Globus pallidus (tissue), 1 donor: Measurements from ENCODE around the gene ATP2A3.
A peak's percentile ranks its signal among the peaks of the same experiment; 100 is the strongest.

Source experiments
- DNase-seq: peaks from one replicate; pipeline ENCODE4 v3.0.0-alpha.2; 2015; ENCODE audit warnings: low spot score

Gene ATP2A3

GRCh38 chr17:3964203-3965117 lies at the start of gene ATP2A3:
Gene ATP2A3 (minus strand): TSS chr17:3964437. CDS start chr17:3964291, 146 bp downstream.
- no peak for DNase-seq

GRCh38 chr17:4010754-4011153 lies 46.5 kb upstream of the ATP2A3 start:
- no peak for DNase-seq

DNA sequence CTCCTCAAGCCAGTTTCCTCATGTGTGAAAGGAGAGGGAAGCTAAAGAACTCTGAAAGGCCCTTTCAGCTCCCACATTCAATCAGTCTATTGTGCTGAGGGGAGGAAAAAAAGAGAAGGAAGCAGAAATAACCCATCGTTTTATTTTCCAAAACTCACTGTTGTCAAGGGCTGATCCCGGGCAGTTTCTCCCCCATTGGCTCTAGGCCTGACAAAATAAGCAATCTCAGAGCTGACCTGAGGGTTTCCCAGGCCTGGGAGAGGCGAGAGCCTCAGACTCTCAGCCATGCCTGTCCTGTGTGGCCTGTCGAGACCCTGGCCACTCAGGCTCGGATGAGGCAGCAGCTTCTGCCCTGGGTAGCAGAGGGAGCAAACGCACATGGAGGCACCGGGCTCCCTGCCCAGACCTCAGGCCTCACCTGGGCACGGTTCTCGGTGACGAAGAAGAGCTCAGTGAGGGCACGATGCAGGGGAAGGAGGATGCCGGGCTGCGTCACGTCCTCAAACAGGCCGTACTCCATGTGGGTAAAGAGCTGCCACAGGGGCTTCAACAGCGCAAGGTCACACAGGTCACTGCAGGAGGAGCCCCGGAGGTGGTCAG lies 45.0 kb upstream of the ATP2A3 start:
- peak; percentile 71 for DNase-seq

DNA sequence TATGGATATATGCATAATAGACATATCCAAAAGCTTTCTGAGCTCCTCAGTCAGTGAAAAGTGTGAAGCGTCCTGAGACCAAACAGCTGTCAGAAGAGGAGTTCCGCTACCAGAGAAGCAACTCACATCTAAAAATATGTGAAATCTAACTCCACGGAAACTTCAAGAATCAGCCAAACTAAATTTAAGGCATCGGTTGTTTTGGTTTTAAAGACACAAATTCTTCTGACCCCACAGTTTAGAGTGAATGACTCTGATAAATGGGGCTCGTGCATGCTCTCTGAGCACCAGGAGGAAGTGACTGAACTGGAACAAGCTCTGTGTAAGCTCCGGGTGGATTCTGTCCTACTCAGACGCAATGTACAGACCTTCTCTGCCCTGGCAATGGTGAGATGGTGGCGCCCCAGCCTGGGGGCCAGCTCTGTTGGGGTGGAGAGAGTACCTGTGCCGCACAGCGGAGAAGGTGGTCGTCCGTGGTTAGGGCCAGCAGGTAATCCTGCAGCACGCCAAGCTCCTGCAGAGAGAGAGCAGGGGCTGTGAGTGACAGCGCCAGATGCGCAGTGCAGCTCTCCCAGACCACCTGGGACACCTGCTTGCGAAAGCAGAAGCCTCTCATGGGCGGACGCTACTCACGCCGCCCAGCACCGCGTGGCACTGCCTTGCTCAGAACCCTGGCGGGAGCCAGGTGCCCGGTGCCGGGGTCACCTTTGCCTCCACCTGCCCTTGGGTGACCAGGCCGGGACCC lies 44.4 kb upstream of the ATP2A3 start:
- no peak for DNase-seq

- DNase-seq, result no peak
These were observed 43.8 kb upstream of the ATP2A3 start for GRCh38 chr17:4008082-4008435.

DNA sequence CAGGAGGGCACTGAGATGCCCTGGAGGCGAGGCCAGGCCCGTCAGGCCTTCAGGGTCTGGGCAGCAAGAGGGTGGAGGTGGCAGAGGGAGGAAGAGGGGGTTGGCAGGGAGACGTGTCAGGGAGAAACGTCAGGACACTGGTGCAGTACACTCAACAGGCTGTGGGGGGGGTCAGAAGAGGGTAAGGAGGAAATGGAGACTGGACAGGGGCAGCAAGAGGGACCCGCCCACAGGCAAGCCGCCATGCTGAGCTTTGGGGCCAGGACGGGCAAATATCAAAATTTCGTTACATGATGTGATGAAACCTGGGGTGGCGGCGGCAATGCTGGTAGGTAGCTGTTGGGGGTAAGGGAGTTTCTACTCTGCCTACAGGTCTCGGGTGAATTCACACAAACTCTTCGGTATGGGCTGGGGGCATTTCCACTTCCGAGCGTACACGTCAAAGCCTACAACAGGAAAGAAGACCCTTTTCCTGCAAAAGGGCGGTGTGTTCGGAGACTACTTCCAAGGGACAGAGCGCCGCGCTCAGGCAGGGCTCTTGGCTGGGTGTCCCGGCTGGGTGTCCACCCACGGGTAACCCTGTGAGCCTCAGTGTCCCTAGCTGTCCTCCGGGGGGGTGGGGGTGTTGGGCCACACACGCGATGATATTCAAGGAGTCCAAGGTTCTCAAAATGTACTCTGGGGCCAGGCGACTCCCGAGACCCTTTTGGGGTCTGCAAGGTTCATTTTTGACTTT lies 43.3 kb upstream of the ATP2A3 start:
- DNase-seq, result no peak

- DNase-seq, result no peak
These were observed 42.5 kb upstream of the ATP2A3 start for GRCh38 chr17:4006745-4007211.

DNA sequence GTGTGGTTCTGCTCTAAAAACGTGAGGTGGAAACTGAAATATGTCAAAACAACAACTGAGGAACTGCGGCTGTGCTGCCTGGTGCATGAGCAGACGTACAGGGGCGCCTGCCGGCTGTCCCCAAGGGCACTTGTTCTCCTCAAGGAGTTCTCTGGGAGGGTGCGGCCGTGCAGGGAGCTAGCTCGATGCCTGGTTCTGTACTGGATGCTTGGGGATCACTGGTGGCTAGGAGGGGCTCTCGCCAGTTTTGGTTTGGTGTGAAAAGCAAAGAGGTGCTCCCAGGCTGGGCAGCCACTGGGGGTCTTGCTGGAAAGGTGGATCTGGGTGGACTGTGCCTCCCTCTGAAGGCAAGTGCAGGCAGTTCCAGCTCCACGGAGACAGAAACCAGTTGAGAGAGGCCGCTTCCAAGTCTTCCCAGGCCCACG lies 41.9 kb upstream of the ATP2A3 start:
- no peak for DNase-seq

DNA sequence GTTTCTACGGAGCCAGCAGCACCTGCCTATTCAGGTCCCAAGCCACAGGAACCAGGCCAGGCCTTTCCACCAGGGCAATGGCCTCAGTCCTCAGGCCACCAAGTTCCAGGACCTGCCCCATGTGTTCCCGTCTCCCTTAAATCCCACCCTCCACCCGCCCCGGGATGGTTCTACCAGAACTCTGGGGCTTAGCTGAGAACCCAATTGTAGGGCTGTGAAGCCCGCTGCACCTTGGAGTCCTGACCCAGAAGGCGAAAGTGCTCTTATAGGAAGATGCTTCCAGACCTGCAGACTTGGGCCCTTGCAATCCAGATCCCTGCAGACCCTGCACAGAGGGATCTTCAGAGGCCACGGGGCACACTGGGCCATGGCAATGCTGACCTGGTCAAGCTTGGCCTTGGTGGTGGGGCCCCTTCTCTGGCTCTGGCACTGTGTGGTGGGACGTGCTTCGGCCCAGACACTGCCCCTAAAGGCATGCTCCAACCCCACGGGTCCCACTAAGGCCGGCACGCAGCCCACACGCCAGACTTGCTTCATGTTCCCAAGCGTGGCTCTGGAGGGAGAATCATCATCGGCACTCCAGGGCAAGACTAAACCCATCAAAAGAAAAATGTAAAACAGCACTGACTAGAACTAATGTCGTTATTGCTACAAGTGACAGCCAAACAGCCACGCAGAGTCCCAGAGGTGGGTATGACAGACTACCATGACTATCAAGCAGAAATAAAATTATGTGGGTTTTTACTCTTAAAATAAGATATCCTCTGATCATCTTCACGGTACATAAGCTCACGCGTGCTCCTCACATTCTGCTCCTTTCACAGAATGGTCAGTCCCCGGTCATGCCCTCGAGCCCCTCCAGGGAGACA lies 41.3 kb upstream of the ATP2A3 start:
- no peak for DNase-seq

GRCh38 chr17:4004517-4005295 lies 40.5 kb upstream of the ATP2A3 start:
- no peak for DNase-seq

DNA sequence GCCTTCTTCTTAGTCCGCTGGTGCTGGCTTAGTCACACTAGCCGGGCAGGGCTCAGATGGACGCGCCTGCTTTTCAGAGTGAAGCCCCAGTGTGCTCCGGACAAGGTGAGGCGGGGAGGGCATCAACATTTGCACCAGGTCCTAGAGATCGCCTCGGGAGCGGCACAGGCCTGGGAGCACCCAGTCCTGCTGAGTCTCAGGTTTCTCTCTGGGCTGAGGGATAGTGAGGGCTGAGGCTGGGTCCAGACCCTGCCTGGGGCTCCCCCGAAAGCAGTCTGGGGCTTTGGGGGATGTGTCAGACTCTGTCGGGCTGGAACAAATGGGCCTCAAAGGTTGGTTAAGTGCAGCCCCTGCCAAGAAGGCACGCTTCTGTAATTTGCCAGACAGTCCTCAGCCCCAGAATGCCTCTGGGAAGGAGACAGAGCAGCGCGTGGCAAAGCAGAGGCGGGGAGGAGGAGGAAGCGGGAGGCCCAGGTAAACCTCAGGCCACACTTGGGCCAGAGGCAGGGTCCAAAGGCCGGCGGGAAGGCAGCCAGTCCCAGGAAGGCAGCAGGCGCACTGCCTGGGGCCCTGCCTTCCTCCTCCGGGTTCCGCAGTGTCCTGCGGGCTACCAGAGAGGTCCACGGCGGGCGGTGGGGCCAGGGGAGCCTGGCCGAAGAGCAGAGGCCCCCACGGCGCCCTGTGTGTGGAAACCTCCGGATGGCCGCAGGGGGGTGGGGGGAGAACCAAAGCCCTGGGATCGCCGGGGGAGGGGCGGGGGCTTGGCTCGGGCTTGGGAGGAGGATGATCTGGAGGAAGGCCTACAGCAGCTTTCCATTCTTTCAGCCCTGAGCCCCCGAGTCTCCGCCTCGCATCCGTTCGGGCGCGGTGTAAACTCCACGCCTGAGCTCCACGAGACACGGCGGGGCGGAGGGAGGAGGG lies 39.5 kb upstream of the ATP2A3 start:
- DNase-seq, result no peak

- no peak for DNase-seq
These were observed 38.9 kb upstream of the ATP2A3 start for GRCh38 chr17:4003131-4003500.

DNA sequence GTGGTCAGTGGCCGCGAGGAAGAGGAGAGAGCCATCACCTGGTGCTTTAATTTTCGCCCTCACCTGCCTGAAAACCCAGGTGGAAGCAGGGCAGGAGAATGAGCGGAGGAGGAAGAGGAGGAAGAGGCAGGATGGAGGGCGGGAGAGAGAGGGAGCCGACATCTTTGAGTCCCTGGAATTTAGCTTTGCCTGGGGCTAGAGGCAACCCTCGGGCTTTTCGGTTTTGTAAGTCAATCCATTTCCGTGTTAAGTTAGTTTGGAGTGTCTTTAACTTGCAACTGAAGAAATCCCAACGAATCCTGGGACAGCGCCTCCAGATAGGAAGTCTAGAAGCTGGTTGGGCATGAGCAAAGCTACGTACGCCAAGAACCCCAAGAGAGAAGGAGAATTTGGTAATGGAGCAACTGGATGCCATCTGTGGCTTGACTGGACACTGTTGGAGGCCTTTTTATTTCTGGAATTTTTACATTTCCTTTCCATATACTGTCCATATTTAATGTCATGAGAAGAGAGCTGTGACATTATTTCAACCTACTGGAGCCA lies 36.9 kb upstream of the ATP2A3 start:
- no peak for DNase-seq

- no peak for DNase-seq
These were observed 34.2 kb upstream of the ATP2A3 start for GRCh38 chr17:3998436-3998835.

GRCh38 chr17:3995067-3995466 lies 30.8 kb upstream of the ATP2A3 start:
- DNase-seq, result no peak

- no peak for DNase-seq
These were observed 30.0 kb upstream of the ATP2A3 start for GRCh38 chr17:3994221-3994576.

GRCh38 chr17:3993493-3994220 lies 29.4 kb upstream of the ATP2A3 start:
- DNase-seq, result no peak

DNA sequence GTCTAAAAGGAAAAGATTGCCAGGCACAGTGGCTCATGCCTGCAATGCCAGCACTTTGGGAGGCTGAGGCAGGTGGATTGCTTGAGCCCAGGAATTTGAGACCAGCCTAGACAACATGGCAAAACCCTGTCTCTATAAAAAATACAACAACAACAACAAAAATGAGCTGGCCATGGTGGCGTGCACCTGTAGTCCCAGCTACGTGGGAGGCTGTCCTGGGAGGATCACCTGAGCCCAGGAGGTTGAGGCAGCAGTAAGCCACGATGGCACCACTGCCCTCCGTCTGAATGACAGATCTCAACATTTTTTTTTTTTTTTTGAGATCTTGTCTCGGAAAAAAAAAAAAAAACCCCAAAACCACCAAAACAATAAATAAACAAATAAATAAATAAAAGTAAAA lies 28.1 kb upstream of the ATP2A3 start:
- no peak for DNase-seq
